PFSK-1 (cell line): ENCODE data around the gene BICRA.

Source experiments
- FOXP2 ChIP-seq: optimal IDR thresholded peaks from 2 replicates; pipeline ENCODE3; 2011; ENCODE audit warnings: borderline replicate concordance, control low read depth, inconsistent platforms; ENCODE audit not compliant: insufficient read depth; ENCODE audit errors: extremely low read length, extremely low read depth
- POLR2AphosphoS5 ChIP-seq: IDR thresholded peaks from 2 replicates; pipeline ENCODE4 v1.6.1; 2012; ENCODE audit warnings: low read depth, mild to moderate bottlenecking, control low read depth, low read length, moderate library complexity
- REST ChIP-seq, 2 experiments: IDR thresholded peaks; 2 replicates each; pipeline versions ENCODE4 v1.6.1 to v1.8.0; 2011 to 2012; ENCODE audit warnings: low read depth in 2 of 2, low read length in 2 of 2, control low read depth in 1 of 2, inconsistent platforms in 1 of 2, mild to moderate bottlenecking in 1 of 2, moderate library complexity in 1 of 2; ENCODE audit not compliant: insufficient read depth in 1 of 2
- SIN3A ChIP-seq: IDR thresholded peaks from 2 replicates; pipeline ENCODE4 v1.6.1; 2012; ENCODE audit warnings: mild to moderate bottlenecking, low read length, moderate library complexity, borderline replicate concordance; ENCODE audit not compliant: insufficient read depth
- TAF1 ChIP-seq: IDR thresholded peaks from 2 replicates; pipeline ENCODE4 v1.6.1; 2012; ENCODE audit warnings: low read length, control low read depth, borderline replicate concordance; ENCODE audit not compliant: insufficient read depth

Gene BICRA

GRCh38 chr19:47644743-47645482 is 36.0 kb downstream of the BICRA start:
- TF ChIP-seq SIN3A (no peak), REST (IDR thresholded peaks at IDR 0.05; ENCODE audit: insufficient read depth in 1 of 2, low read depth in 2 of 2, low read length in 2 of 2) (no peak), TAF1 (no peak), POLR2AphosphoS5 (no peak), FOXP2 (no peak)

GRCh38 chr19:47646924-47647323 is 38.0 kb downstream of the BICRA start:
- TF ChIP-seq TAF1 (no peak), POLR2AphosphoS5 (no peak), FOXP2 (no peak), REST (IDR thresholded peaks at IDR 0.05; ENCODE audit: insufficient read depth in 1 of 2, low read depth in 2 of 2, low read length in 2 of 2) (no peak), SIN3A (no peak)

GRCh38 chr19:47649588-47649987 is 40.7 kb downstream of the BICRA start:
- TF ChIP-seq SIN3A (no peak), TAF1 (no peak), FOXP2 (no peak), POLR2AphosphoS5 (no peak), REST (IDR thresholded peaks at IDR 0.05; ENCODE audit: insufficient read depth in 1 of 2, low read depth in 2 of 2, low read length in 2 of 2) (no peak)

GRCh38 chr19:47650700-47651099 is 41.8 kb downstream of the BICRA start:
- no peak for TF ChIP-seq FOXP2
- no peak for TF ChIP-seq TAF1
- no peak for TF ChIP-seq REST (IDR thresholded peaks at IDR 0.05; ENCODE audit: insufficient read depth in 1 of 2, low read depth in 2 of 2, low read length in 2 of 2)
- no peak for TF ChIP-seq POLR2AphosphoS5
- TF ChIP-seq SIN3A = no peak
